Colonic mucosa (tissue), 4 donors: Measurements from ENCODE around the gene ACOX3. TPM values are rescaled to one million over a fixed set of nuclear protein-coding genes. Genes with fewer than 3 reads are reported as not detected.

Experiments used
- DNase-seq: peaks from one replicate; pipeline ENCODE4 v3.0.0-alpha.2; 2020
- H3K27ac ChIP-seq: fragments of 200-600 bp; one replicate; pipeline ENCODE4 v1.8.0; 2021
- H3K27me3 ChIP-seq: fragments of 200-600 bp; one replicate; pipeline ENCODE4 v1.8.0; 2021
- H3K36me3 ChIP-seq: fragments of 200-600 bp; one replicate; pipeline ENCODE4 v1.8.0; 2021
- H3K4me1 ChIP-seq: fragments of 200-600 bp; one replicate; pipeline ENCODE4 v1.8.0; 2021; ENCODE audit warnings: mild to moderate bottlenecking
- H3K4me3 ChIP-seq: fragments of 200-600 bp; one replicate; pipeline ENCODE4 v1.8.0; 2021
- H3K9ac ChIP-seq, 2 donors: one replicate each; pipeline ENCODE4 v1.7.0; 2013; ENCODE audit warnings: control low read depth in 2 of 2, low read depth in 2 of 2, low read length in 2 of 2
- H3K9me3 ChIP-seq: fragments of 200-600 bp; one replicate; pipeline ENCODE4 v1.8.0; 2021
- intact Hi-C: fragments of 100-400 bp; cut with DNase I; formaldehyde crosslinking; loops from one replicate; pipeline ENCODE4 v1.14.1; 2022
- total RNA-seq, 2 donors: library from RNA; stranded (reverse); fragmentation: NEBNext Ultra II Directional in 1 of 2; extraction: Animal tissue kit (Norgen Biotek cat#: 25700) in 1 of 2; gene quantifications; one replicate each; pipeline ENCODE4 v1.2.1, GENCODE V29; 2021
- TF ChIP-seq, protein P1 (sequence below): fragments of 200-600 bp; IDR thresholded peaks from one replicate; pipeline ENCODE4 v1.8.0; 2022; ENCODE audit warnings: antibody characterized with exemption, mild to moderate bottlenecking
- donor health status: healthy.
- donor health status: DM: no; HTN: no; CAD: no.
- donor health status: DM: no; HTN: no; CAD: no.

ACOX3 gene
- total RNA-seq, 2 donors from 2014 or later = 19.9 to 26.1 TPM

DNA sequence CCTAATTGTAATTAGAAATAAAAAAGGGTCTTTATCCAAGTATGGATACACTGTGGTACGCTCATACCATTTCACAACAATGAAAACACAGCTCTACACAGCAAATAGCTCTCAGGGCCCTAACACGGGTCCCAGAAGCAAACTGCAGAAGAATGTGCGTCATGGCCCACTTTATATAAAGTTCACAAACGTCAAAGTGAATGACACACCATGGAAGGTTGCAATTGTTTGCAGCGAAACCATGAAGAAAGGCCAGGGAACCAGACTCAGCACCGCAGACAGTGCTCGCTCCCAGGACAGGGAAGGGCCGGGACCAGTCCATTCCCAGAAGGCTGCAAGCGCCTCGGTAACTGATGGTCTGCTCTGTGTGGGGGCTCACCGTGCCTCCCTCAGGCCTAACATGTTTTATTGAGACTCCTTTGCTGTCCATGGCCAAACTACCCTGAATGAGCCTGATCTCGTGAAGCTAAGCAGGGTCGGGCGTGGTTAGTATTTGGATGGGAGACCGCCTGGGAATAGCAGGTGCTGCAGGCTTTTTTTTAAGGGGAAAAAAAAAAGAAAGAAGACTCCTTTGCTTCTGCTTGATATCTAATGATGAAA is 47.8 kb downstream of the ACOX3 start:
- intact Hi-C loops = no loop called here
- Histone ChIP-seq H3K9me3 (no peaks in the 10 kb centered on the region), H3K27ac (peak overlapping the region; percentile 3), H3K27me3 (no peaks in the 10 kb centered on the region), H3K9ac (no peak overlapping the region), H3K4me3 (no peak overlapping the region), H3K4me1 (no peaks in the 10 kb centered on the region), H3K36me3 (no peaks in the 10 kb centered on the region)
- DNase-seq = no peak
- TF ChIP-seq, protein P1, sequence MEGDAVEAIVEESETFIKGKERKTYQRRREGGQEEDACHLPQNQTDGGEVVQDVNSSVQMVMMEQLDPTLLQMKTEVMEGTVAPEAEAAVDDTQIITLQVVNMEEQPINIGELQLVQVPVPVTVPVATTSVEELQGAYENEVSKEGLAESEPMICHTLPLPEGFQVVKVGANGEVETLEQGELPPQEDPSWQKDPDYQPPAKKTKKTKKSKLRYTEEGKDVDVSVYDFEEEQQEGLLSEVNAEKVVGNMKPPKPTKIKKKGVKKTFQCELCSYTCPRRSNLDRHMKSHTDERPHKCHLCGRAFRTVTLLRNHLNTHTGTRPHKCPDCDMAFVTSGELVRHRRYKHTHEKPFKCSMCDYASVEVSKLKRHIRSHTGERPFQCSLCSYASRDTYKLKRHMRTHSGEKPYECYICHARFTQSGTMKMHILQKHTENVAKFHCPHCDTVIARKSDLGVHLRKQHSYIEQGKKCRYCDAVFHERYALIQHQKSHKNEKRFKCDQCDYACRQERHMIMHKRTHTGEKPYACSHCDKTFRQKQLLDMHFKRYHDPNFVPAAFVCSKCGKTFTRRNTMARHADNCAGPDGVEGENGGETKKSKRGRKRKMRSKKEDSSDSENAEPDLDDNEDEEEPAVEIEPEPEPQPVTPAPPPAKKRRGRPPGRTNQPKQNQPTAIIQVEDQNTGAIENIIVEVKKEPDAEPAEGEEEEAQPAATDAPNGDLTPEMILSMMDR = no peak

DNA sequence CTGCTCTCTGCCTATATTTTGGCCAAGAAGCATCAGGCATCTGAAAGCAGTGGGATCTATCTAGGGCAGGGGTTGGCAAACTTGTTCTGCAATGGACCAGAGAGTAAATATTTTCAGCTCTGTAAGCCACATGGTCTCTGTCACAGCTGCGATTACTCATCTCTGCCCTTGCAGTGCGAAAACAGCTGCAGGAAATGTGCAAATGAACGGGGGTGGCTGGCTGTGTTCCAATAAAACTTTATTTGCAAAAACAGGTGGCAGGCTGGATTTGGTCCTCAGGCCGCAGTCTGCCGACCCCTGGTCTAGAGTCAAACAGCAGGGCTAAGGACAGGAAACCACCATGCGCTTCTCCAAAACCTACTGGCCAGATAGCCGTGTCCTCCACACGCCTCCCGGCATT is 48.6 kb downstream of the ACOX3 start:
- H3K36me3 ChIP-seq = no peaks in the 10 kb centered on the region
- no peak overlapping the region for H3K4me3 ChIP-seq
- H3K27me3 ChIP-seq = no peaks in the 10 kb centered on the region
- H3K4me1 ChIP-seq = no peaks in the 10 kb centered on the region
- peak overlapping the region; percentile 13 for H3K27ac ChIP-seq
- TF ChIP-seq, protein P1 = no peak
- no peak overlapping the region for H3K9ac ChIP-seq
- peak; percentile 53 for DNase-seq
- H3K9me3 ChIP-seq = no peaks in the 10 kb centered on the region
- intact Hi-C loops = no loop called here

- Histone ChIP-seq H3K9ac (no peak overlapping the region), H3K27me3 (no peaks in the 10 kb centered on the region), H3K4me1 (no peaks in the 10 kb centered on the region), H3K36me3 (no peaks in the 10 kb centered on the region), H3K9me3 (no peaks in the 10 kb centered on the region), H3K4me3 (no peak overlapping the region), H3K27ac (no peak overlapping the region)
- intact Hi-C loops = no loop called here
- TF ChIP-seq, protein P1 = no peak
- no peak for DNase-seq
These were observed 49.5 kb downstream of the ACOX3 start for GRCh38 chr4:8391071-8391470.

DNA sequence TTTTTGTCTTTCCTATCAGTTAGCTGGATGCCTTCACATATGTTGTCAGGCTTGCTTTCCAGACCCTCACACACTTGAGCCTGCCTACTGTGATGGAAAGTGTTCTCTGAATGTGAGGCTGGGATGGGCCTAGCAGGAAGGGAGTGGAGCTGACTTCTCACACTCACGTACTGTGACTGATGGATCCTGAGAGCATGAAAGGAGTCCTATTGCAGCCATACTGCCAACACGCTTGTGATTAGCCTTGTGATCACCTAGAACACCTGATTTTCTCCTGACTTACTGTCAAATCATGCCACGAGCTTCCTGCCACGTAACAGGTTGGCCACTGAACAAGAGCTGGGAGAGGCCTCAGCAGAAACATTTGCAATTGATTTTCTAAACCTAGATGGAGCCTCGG is 49.9 kb downstream of the ACOX3 start:
- no peaks in the 10 kb centered on the region for H3K4me1 ChIP-seq
- no peaks in the 10 kb centered on the region for H3K36me3 ChIP-seq
- no peaks in the 10 kb centered on the region for H3K27me3 ChIP-seq
- TF ChIP-seq, protein P1 = no peak
- H3K4me3 ChIP-seq = no peak overlapping the region
- intact Hi-C loops = no loop called here
- no peak overlapping the region for H3K27ac ChIP-seq
- no peaks in the 10 kb centered on the region for H3K9me3 ChIP-seq
- DNase-seq = no peak
- no peak overlapping the region for H3K9ac ChIP-seq

GRCh38 chr4:8388528-8388870 is 52.0 kb downstream of the ACOX3 start:
- TF ChIP-seq, protein P1 = no peak
- intact Hi-C loops = no loop called here
- no peak for DNase-seq
- H3K27me3 ChIP-seq = no peaks in the 10 kb centered on the region
- H3K36me3 ChIP-seq = no peaks in the 10 kb centered on the region
- H3K4me1 ChIP-seq = no peaks in the 10 kb centered on the region
- no peak overlapping the region for H3K27ac ChIP-seq
- H3K4me3 ChIP-seq = no peak overlapping the region
- H3K9ac ChIP-seq = no peak overlapping the region
- H3K9me3 ChIP-seq = no peaks in the 10 kb centered on the region
